ENCODE measurements around the gene MYO9A. TPM values are rescaled to one million over a fixed set of nuclear protein-coding genes. Genes with fewer than 3 reads are reported as not detected.

The MYO9A gene
- total RNA-seq, 1 experiment from 2014 or later, result 21.4 TPM

GRCh38 chr15:72163719-72164118 is 45.8 kb upstream of the MYO9A start:
- H3K9me3 ChIP-seq (ENCODE audit: control insufficient read depth, low read depth, low read length), result no peaks in the 10 kb centered on the region
- no peak overlapping the region for H2BK120ac ChIP-seq (ENCODE audit: low read depth, low read length, poor library complexity, severe bottlenecking)
- H3K27ac Mint-ChIP-seq, result no peak overlapping the region
- H3K9me3 Mint-ChIP-seq, result no peaks in the 10 kb centered on the region; a peak in 1 of 5 replicates
- H3K27me3 ChIP-seq (ENCODE audit: insufficient read depth, low read length), result no peaks in the 10 kb centered on the region
- no CpG with 5 or more reads among the region's 4 CpGs for WGBS (ENCODE audit: extremely low coverage, insufficient read length, low lambda C conversion rate)
- no peak overlapping the region for H4K91ac ChIP-seq (ENCODE audit: insufficient read length, low read depth, low read length)
- TF ChIP-seq CTCF (conservative IDR thresholded peaks at IDR 0.05), result no peak
- peaks cover 12% of the 10 kb centered on the region in 2 experiments for H3K4me1 Mint-ChIP-seq
- H3K79me2 ChIP-seq (ENCODE audit: insufficient read depth, low read length), result no peaks in the 10 kb centered on the region
- no peak overlapping the region for H2AK5ac ChIP-seq (ENCODE audit: insufficient read length, low read length)
- no peak overlapping the region for H3K27ac ChIP-seq (ENCODE audit: insufficient read length, low read depth, low read length)
- H3K9ac ChIP-seq (ENCODE audit: extremely low read depth, insufficient read length, low read length), result no peak overlapping the region
- H2BK5ac ChIP-seq (ENCODE audit: insufficient read length, low read length), result no peak overlapping the region
- H3K4me2 ChIP-seq (ENCODE audit: insufficient read depth, insufficient read length, low read length), result no peak overlapping the region
- H4K20me1 ChIP-seq (ENCODE audit: control insufficient read depth, insufficient read depth, insufficient read length), result no peaks in the 10 kb centered on the region
- H3K4me1 ChIP-seq (ENCODE audit: insufficient read depth, low read length), result no peaks in the 10 kb centered on the region; the same call in 1 of the 2 replicates
- H4K8ac ChIP-seq (replicated peaks; ENCODE audit: insufficient read length, low read depth, low read length), result no peak overlapping the region
- no peak overlapping the region for H3T11ph ChIP-seq (ENCODE audit: low read length)
- H2AFZ ChIP-seq (ENCODE audit: low read length), result no peak overlapping the region
- no peaks in the 10 kb centered on the region for H3K23me2 ChIP-seq (ENCODE audit: insufficient read length, low read depth, low read length, poor library complexity, severe bottlenecking)
- no peak overlapping the region for H3K4ac ChIP-seq (ENCODE audit: low read depth, low read length)
- H3K18ac ChIP-seq (ENCODE audit: insufficient read length, low read depth, low read length), result no peak overlapping the region
- H3K56ac ChIP-seq (ENCODE audit: insufficient read length, low read depth, low read length), result no peak overlapping the region
- no peak overlapping the region for H3K4me3 Mint-ChIP-seq
- no peak overlapping the region for H2BK20ac ChIP-seq (ENCODE audit: low read depth, low read length, poor library complexity, severe bottlenecking)
- no peaks in the 10 kb centered on the region; the same call in 1 of the 2 replicates for H3K27me3 Mint-ChIP-seq (ENCODE audit: low read depth)
- H4K5ac ChIP-seq (ENCODE audit: insufficient read length, low read depth, low read length), result no peak overlapping the region
- no peaks in the 10 kb centered on the region for H3K79me1 ChIP-seq (ENCODE audit: insufficient read depth, low read depth, low read length, poor library complexity, severe bottlenecking)
- peaks cover 0 to 2% (median 0%) of the 10 kb centered on the region in 3 experiments; a peak in 1 of 7 replicates for H3K36me3 Mint-ChIP-seq (ENCODE audit: insufficient read depth in 1 of 3, low read depth in 3 of 3)
- H3K23ac ChIP-seq (ENCODE audit: insufficient read length, low read depth, low read length), result no peak overlapping the region
- DNase-seq, result no peak
- no peak overlapping the region for H3K14ac ChIP-seq (ENCODE audit: insufficient read depth, low read length)
- no peak overlapping the region for H2BK15ac ChIP-seq (ENCODE audit: low read depth, low read length)
- no peak overlapping the region for H2BK12ac ChIP-seq (ENCODE audit: insufficient read length, low read depth, low read length)
